Measurements from ENCODE around the gene HNRNPF. TPM values are rescaled to one million over a fixed set of nuclear protein-coding genes. Genes with fewer than 3 reads are reported as not detected.

HNRNPF gene
- total RNA-seq, 2 experiments from 2014 or later, result 280 to 340 TPM

GRCh38 chr10:43396928-43397624 lies 11.9 kb downstream of the HNRNPF start:
- H3K9me2 ChIP-seq (ENCODE audit: insufficient read depth, low read length), result no peaks in the 10 kb centered on the region
- peak overlapping the region; percentile 92 for H3K4me3 ChIP-seq (ENCODE audit: low read depth, low read length, poor library complexity, severe bottlenecking)
- H2AFZ ChIP-seq (ENCODE audit: low read length), result no peak overlapping the region
- H3K9me3 ChIP-seq (ENCODE audit: low read length), result no peaks in the 10 kb centered on the region
- peaks cover 66% of the 10 kb centered on the region for H4K20me1 ChIP-seq (ENCODE audit: insufficient read depth, low read length)
- H3K4me2 ChIP-seq (ENCODE audit: low read length), result peak overlapping the region; percentile 91
- peaks cover 98% of the 10 kb centered on the region for H3K79me2 ChIP-seq (ENCODE audit: insufficient read depth, low read depth, low read length)
- no peak for TF ChIP-seq EZH2phosphoT487 (IDR thresholded peaks at IDR 0.05; ENCODE audit: borderline replicate concordance, low read depth, low read length)
- TF ChIP-seq CTCF (conservative IDR thresholded peaks at IDR 0.05; ENCODE audit: low read length), result no peak
- intact Hi-C loops (cut with micrococcal nuclease; ENCODE audit: unreplicated experiment), result loop anchor here (1.0 to 2.0 kb wide), 3 partner anchors 10 to 258 kb away; partner anchors contain the start of gene CSGALNACT2
- no TSS peak for BruUV-seq (replicated peaks)
- ChIA-PET POLR2A (interaction anchor here (0.7 to 1.6 kb wide), 9 partner anchors 9 to 837 kb away, joined by 3 to 10 read pairs (median 5); no protein-coding TSS in a partner anchor), CTCF (ENCODE audit: unreplicated experiment) (no interaction called here)
- peaks cover 63% of the 10 kb centered on the region for H3K4me1 ChIP-seq (ENCODE audit: insufficient read depth, low read length, poor library complexity, severe bottlenecking)
- DNase-seq (ENCODE audit: low spot score), result peak; percentile 94
- peak overlapping the region; percentile 82 for H3K27ac ChIP-seq (ENCODE audit: low read depth, low read length, poor library complexity, severe bottlenecking)
- H3K36me3 ChIP-seq (ENCODE audit: insufficient read depth, low read length), result peaks cover 90% of the 10 kb centered on the region

GRCh38 chr10:43396061-43396927 lies 12.7 kb downstream of the HNRNPF start:
- H3K4me1 ChIP-seq (ENCODE audit: insufficient read depth, low read length, poor library complexity, severe bottlenecking), result peaks cover 55% of the 10 kb centered on the region
- peak overlapping the region; percentile 96 for H3K4me2 ChIP-seq (ENCODE audit: low read length)
- peaks cover 90% of the 10 kb centered on the region for H3K36me3 ChIP-seq (ENCODE audit: insufficient read depth, low read length)
- POLR2A ChIA-PET, result interaction anchor here (0.6 to 2.3 kb wide), 10 partner anchors 10 to 836 kb away, joined by 3 to 10 read pairs (median 6); no protein-coding TSS in a partner anchor
- H3K9me2 ChIP-seq (ENCODE audit: insufficient read depth, low read length), result no peaks in the 10 kb centered on the region
- peak overlapping the region; percentile 92 for H3K4me3 ChIP-seq (ENCODE audit: low read depth, low read length, poor library complexity, severe bottlenecking)
- no TSS peak for BruUV-seq (replicated peaks)
- no peaks in the 10 kb centered on the region for H3K9me3 ChIP-seq (ENCODE audit: low read length)
- peak; percentile 83 for DNase-seq (ENCODE audit: low spot score)
- TF ChIP-seq EZH2phosphoT487 (IDR thresholded peaks at IDR 0.05; ENCODE audit: borderline replicate concordance, low read depth, low read length) (no peak), CTCF (conservative IDR thresholded peaks at IDR 0.05; ENCODE audit: low read length) (no peak)
- H4K20me1 ChIP-seq (ENCODE audit: insufficient read depth, low read length), result peaks cover 58% of the 10 kb centered on the region
- intact Hi-C loops (cut with micrococcal nuclease; ENCODE audit: unreplicated experiment), result loop anchor here (2.0 kb wide), 1 partner anchor 257 kb away; the partner anchor contains the start of gene CSGALNACT2
- H3K79me2 ChIP-seq (ENCODE audit: insufficient read depth, low read depth, low read length), result peaks cover 98% of the 10 kb centered on the region
- CTCF ChIA-PET (ENCODE audit: unreplicated experiment), result no interaction called here
- peak overlapping the region; percentile 82 for H3K27ac ChIP-seq (ENCODE audit: low read depth, low read length, poor library complexity, severe bottlenecking)
- H2AFZ ChIP-seq (ENCODE audit: low read length), result no peak overlapping the region
